ENCODE measurements around the gene CDC42BPB. TPM values are rescaled to one million over a fixed set of nuclear protein-coding genes. Genes with fewer than 3 reads are reported as not detected.

CDC42BPB gene
- total RNA-seq, 1 experiment from 2014 or later = 96.9 TPM

DNA sequence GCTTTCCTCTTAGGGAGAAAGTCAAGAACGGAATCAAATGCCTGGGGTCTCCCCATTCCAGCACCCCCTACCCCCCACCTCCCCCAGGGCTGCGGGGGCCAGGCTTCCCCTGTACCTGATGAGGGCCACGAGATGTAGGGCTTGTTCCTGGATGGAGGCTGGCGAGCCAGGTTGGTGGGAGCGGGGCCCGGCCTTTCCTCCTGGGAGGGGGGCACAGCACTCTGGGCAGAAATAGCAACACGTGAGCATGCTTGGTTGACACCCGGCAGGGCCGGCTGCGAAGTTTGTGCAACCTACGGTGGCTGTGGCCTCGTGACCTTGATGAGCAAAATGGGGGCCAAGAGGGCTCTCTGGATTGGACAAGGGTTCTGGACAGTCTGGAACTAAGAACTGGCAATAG, 119.2 kb downstream of the CDC42BPB start (continued):
- TF ChIP-seq ZNF138 (CRISPR knock-in tag; conservative IDR thresholded peaks at IDR 0.05) = no peak
- TF ChIP-seq TEAD1 (CRISPR knock-in tag; IDR thresholded peaks at IDR 0.05) = no peak
- TF ChIP-seq NFE2L1 (CRISPR knock-in tag; IDR thresholded peaks at IDR 0.05) = no peak
- no peak for TF ChIP-seq TEAD4 (CRISPR knock-in tag; IDR thresholded peaks at IDR 0.05)
- TF ChIP-seq ZNF671 (CRISPR knock-in tag; IDR thresholded peaks at IDR 0.05) = no peak
- TF ChIP-seq OVOL2 (CRISPR knock-in tag; IDR thresholded peaks at IDR 0.05; ENCODE audit: borderline replicate concordance) = no peak
- TF ChIP-seq, protein P1, sequence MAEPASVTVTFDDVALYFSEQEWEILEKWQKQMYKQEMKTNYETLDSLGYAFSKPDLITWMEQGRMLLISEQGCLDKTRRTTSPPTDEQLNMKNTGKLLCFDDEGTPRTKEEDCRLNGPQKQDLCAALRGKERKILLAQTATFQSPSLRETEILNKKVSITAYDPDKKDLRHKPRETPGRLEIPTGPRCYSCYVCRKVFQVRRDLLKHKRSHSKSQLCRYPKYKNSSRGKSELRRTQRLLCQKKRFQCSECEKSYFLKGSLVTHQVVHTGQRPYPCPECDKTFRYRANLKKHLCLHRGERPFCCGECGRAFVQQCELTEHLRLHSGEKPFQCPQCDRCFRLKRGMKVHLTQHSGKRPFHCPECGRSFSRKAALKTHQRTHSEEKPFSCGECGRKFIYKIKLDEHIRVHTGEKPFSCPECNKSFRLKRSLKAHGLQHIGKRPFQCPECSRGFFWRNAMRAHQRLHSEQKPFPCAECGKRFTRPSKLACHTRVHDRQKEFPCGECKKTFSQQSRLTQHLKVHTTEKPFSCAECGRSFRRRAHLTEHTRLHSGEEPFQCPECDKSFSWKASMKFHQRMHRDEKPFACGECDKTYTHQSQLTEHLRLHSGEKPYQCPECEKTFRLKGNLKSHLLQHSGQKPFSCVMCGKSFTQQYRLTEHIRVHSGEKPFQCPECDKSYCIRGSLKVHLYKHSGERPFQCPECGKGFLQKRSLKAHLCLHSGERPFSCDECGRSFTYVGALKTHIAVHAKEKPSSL (CRISPR knock-in tag; conservative IDR thresholded peaks at IDR 0.05) = no peak

DNA sequence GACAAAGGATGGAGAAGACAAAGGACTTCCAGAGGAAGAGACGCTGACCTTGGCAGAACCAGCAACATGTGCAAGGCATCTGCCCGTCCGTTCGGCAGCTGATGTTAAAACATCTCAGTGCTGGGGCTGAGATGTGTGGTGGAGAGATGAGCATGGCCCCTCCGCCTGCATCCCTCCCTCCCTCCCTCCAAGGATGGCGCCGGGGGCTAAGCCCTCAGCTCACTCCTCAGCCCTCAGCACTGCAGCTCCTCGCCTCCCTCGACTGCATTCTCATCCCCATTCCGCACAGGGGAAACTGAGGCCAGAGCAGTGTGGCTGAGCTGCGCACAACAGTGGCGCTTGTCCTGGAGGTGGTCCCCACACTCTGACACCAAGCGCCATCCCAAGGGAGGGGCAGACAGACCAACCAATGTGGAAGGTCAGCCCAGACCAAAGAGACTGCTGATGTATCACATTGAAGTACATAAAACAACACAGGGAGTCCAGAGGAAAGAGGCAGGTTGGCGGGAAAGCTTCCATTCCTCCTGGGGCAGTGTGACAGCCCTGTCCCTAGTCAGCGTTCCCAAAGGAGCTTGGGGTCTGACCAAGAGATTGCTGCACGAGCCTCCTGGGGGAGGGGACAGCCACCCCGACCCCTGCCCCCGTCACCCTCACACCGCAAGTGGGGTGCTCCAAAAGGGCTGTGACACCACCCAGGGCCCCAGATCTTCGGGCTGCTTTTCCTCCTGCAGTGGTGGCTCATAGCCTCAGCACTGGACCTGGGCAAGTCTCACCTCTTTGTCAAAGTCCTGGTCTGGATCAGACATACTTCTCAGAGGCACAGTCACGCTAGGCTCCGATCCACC, 119.8 kb downstream of the CDC42BPB start:
- TF ChIP-seq SOX15 (CRISPR knock-in tag; IDR thresholded peaks at IDR 0.05) (no peak), IRF2 (CRISPR knock-in tag; IDR thresholded peaks at IDR 0.05; ENCODE audit: borderline replicate concordance, low read depth) (no peak), NR2C2 (CRISPR knock-in tag; IDR thresholded peaks at IDR 0.05) (no peak), JUN (CRISPR knock-in tag; IDR thresholded peaks at IDR 0.05) (no peak)
- TF ChIP-seq, protein P2, sequence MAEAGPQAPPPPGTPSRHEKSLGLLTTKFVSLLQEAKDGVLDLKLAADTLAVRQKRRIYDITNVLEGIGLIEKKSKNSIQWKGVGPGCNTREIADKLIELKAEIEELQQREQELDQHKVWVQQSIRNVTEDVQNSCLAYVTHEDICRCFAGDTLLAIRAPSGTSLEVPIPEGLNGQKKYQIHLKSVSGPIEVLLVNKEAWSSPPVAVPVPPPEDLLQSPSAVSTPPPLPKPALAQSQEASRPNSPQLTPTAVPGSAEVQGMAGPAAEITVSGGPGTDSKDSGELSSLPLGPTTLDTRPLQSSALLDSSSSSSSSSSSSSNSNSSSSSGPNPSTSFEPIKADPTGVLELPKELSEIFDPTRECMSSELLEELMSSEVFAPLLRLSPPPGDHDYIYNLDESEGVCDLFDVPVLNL (CRISPR knock-in tag; IDR thresholded peaks at IDR 0.05; ENCODE audit: borderline replicate concordance, low read depth) = no peak
- no peak overlapping the region; the same call in 1 of the 2 replicates for H3K27ac Mint-ChIP-seq
- ChIA-PET POLR2A (no interaction called here), CTCF (no interaction called here)
- H3K4me3 Mint-ChIP-seq = no peak overlapping the region
- H3K9me3 Mint-ChIP-seq = no peaks in the 10 kb centered on the region
- no peaks in the 10 kb centered on the region for H3K4me1 Mint-ChIP-seq
- peaks cover 32% of the 10 kb centered on the region for H3K36me3 Mint-ChIP-seq
- DNase-seq (ENCODE audit: low spot score) (no peak), ATAC-seq (no peak)
- no peaks in the 10 kb centered on the region for H3K27me3 Mint-ChIP-seq (ENCODE audit: low read depth)

DNA sequence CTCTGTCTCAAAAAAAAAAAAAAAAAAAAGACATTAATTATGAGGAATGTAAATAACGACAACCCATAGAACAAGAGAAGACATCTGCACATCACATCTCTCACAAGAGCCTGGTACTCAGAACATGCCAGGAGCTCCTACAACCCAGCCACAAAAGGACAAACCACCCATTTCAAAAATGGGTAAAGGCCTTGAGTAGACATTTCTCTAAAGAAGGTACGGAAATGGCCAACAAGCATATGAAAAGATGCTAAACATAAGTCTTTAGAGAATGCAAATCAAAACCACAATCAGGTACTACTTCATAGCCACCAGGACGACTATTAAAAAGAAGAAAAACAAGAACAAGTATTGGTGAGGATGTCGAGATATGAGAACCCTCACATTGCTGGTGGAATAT, 121.6 kb downstream of the CDC42BPB start:
- H3K27me3 Mint-ChIP-seq (ENCODE audit: low read depth) = peaks cover 9% of the 10 kb centered on the region
- peaks cover 25% of the 10 kb centered on the region for H3K36me3 Mint-ChIP-seq
- no peak for DNase-seq (ENCODE audit: low spot score)
- ChIA-PET CTCF (no interaction called here), POLR2A (no interaction called here)
- no peak overlapping the region for H3K4me3 Mint-ChIP-seq
- no peak for ATAC-seq
- H3K27ac Mint-ChIP-seq = no peak overlapping the region
- no peaks in the 10 kb centered on the region for H3K9me3 Mint-ChIP-seq
- no peaks in the 10 kb centered on the region; the same call in 1 of the 2 replicates for H3K4me1 Mint-ChIP-seq
- TF ChIP-seq ZNF396 (CRISPR knock-in tag; IDR thresholded peaks at IDR 0.05; ENCODE audit: borderline replicate concordance) = no peak
- no peak for TF ChIP-seq ZNF671 (CRISPR knock-in tag; IDR thresholded peaks at IDR 0.05)
- TF ChIP-seq ELF4 (CRISPR knock-in tag; IDR thresholded peaks at IDR 0.05; ENCODE audit: low read depth) = no peak

DNA sequence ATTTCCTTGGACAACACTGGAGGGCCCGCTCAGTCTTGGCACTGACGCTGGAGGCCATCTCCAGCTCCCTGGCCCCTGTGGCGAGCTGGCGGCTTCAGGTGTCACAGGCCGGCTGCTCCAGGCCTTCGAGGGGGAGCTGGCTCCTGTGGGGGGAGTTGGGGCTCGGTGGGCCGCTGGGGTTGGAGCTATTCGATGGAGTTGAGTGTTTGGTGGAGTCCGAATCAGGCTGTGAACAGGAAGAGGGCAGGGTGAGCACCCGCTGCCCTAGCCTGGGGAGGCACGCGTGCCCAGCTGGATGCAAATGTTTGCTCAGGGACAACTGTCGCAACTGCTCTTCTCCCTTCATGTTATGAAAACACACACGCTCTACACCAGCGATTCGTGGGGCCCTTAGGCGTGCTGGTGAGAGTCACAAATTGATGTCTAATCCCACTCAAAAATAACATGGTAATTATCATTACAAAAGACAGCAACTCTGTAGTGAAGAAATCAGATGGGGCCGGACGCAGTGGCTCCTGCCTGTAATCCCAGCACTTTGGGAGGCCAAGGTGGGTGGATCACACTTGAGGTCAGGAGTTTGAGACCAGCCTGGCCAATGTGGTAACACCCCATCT, 123.6 kb downstream of the CDC42BPB start:
- no peaks in the 10 kb centered on the region for H3K9me3 Mint-ChIP-seq
- POLR2A ChIA-PET = no interaction called here
- no peak overlapping the region for H3K4me3 Mint-ChIP-seq
- no peaks in the 10 kb centered on the region; the same call in 1 of the 2 replicates for H3K4me1 Mint-ChIP-seq
- ATAC-seq (no peak), DNase-seq (ENCODE audit: low spot score) (no peak)
- peaks cover 20% of the 10 kb centered on the region for H3K27me3 Mint-ChIP-seq (ENCODE audit: low read depth)
- CTCF ChIA-PET = no interaction called here
- no peak overlapping the region for H3K27ac Mint-ChIP-seq
- H3K36me3 Mint-ChIP-seq = peaks cover 15% of the 10 kb centered on the region
- no peak for TF ChIP-seq PRRX2 (CRISPR knock-in tag; IDR thresholded peaks at IDR 0.05)
- TF ChIP-seq, protein P3, sequence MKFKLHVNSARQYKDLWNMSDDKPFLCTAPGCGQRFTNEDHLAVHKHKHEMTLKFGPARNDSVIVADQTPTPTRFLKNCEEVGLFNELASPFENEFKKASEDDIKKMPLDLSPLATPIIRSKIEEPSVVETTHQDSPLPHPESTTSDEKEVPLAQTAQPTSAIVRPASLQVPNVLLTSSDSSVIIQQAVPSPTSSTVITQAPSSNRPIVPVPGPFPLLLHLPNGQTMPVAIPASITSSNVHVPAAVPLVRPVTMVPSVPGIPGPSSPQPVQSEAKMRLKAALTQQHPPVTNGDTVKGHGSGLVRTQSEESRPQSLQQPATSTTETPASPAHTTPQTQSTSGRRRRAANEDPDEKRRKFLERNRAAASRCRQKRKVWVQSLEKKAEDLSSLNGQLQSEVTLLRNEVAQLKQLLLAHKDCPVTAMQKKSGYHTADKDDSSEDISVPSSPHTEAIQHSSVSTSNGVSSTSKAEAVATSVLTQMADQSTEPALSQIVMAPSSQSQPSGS (CRISPR knock-in tag; IDR thresholded peaks at IDR 0.05; ENCODE audit: borderline replicate concordance, low read depth) = no peak
- TF ChIP-seq, protein P4, sequence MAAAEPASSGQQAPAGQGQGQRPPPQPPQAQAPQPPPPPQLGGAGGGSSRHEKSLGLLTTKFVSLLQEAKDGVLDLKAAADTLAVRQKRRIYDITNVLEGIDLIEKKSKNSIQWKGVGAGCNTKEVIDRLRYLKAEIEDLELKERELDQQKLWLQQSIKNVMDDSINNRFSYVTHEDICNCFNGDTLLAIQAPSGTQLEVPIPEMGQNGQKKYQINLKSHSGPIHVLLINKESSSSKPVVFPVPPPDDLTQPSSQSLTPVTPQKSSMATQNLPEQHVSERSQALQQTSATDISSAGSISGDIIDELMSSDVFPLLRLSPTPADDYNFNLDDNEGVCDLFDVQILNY (CRISPR knock-in tag; IDR thresholded peaks at IDR 0.05) = no peak
- no peak for TF ChIP-seq NR3C1 (CRISPR knock-in tag; conservative IDR thresholded peaks at IDR 0.05; ENCODE audit: low read depth)
- TF ChIP-seq ETV6 (CRISPR knock-in tag; IDR thresholded peaks at IDR 0.05) = no peak
- no peak for TF ChIP-seq SMAD4 (CRISPR knock-in tag; IDR thresholded peaks at IDR 0.05)
- TF ChIP-seq, protein P5, sequence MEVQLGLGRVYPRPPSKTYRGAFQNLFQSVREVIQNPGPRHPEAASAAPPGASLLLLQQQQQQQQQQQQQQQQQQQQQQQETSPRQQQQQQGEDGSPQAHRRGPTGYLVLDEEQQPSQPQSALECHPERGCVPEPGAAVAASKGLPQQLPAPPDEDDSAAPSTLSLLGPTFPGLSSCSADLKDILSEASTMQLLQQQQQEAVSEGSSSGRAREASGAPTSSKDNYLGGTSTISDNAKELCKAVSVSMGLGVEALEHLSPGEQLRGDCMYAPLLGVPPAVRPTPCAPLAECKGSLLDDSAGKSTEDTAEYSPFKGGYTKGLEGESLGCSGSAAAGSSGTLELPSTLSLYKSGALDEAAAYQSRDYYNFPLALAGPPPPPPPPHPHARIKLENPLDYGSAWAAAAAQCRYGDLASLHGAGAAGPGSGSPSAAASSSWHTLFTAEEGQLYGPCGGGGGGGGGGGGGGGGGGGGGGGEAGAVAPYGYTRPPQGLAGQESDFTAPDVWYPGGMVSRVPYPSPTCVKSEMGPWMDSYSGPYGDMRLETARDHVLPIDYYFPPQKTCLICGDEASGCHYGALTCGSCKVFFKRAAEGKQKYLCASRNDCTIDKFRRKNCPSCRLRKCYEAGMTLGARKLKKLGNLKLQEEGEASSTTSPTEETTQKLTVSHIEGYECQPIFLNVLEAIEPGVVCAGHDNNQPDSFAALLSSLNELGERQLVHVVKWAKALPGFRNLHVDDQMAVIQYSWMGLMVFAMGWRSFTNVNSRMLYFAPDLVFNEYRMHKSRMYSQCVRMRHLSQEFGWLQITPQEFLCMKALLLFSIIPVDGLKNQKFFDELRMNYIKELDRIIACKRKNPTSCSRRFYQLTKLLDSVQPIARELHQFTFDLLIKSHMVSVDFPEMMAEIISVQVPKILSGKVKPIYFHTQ (CRISPR knock-in tag; IDR thresholded peaks at IDR 0.05) = no peak
- no peak for TF ChIP-seq SMAD3 (CRISPR knock-in tag; IDR thresholded peaks at IDR 0.05; ENCODE audit: borderline replicate concordance)
- TF ChIP-seq NFATC4 (CRISPR knock-in tag; IDR thresholded peaks at IDR 0.05) = no peak

All from WTC11 (cell line).